GM23338 (cell line): Measurements from ENCODE around the gene EED. TPM values are rescaled to one million over a fixed set of nuclear protein-coding genes. Genes with fewer than 3 reads are reported as not detected.

Experiments used
- ATAC-seq: fragments of 200-7000 bp; cut with Tn5 transposase; 3 replicates; pipeline ENCODE4 v1.9.1; 2020
- DNase-seq: peaks from one replicate; pipeline ENCODE4 v3.0.0-alpha.2; 2015; ENCODE audit warnings: low spot score
- H2AFZ ChIP-seq: fragments of 200-600 bp; sonication (generic); 2 replicates; pipeline ENCODE4 v1.8.0; 2016; ENCODE audit warnings: antibody characterized with exemption, mild to moderate bottlenecking, moderate library complexity
- H3F3A ChIP-seq: fragments of 200-600 bp; sonication (generic); replicated peaks from 2 replicates; pipeline ENCODE4 v1.8.0; 2017; ENCODE audit warnings: antibody characterized with exemption, mixed run types, low read depth
- H3K27ac ChIP-seq: fragments of 200-600 bp; sonication (generic); 2 replicates; pipeline ENCODE4 v1.6.1; 2016; ENCODE audit warnings: low read depth
- H3K27me3 ChIP-seq: fragments of 200-600 bp; sonication (generic); 2 replicates; pipeline ENCODE4 v1.8.0; 2016; ENCODE audit warnings: mild to moderate bottlenecking, mixed run types, moderate library complexity; ENCODE audit not compliant: insufficient read depth
- H3K36me3 ChIP-seq: fragments of 200-600 bp; sonication (generic); 2 replicates; pipeline ENCODE4 v1.8.0; 2016; ENCODE audit warnings: mild to moderate bottlenecking; ENCODE audit not compliant: insufficient read depth
- H3K4me1 ChIP-seq: fragments of 200-600 bp; sonication (generic); 2 replicates; pipeline ENCODE4 v1.8.0; 2016; ENCODE audit warnings: mild to moderate bottlenecking, moderate library complexity; ENCODE audit not compliant: insufficient read depth
- H3K4me2 ChIP-seq: fragments of 200-600 bp; sonication (generic); 2 replicates; pipeline ENCODE4 v1.7.1; 2017; ENCODE audit warnings: mixed run types
- H3K4me3 ChIP-seq: fragments of 200-600 bp; sonication (generic); 2 replicates; pipeline ENCODE4 v1.6.1; 2016; ENCODE audit warnings: mixed run types
- H3K79me2 ChIP-seq: fragments of 200-600 bp; sonication (generic); replicated peaks from 2 replicates; pipeline ENCODE4 v1.8.0; 2017; ENCODE audit warnings: mild to moderate bottlenecking; ENCODE audit not compliant: insufficient read depth
- H3K9me2 ChIP-seq: fragments of 200-600 bp; sonication (generic); 2 replicates; pipeline ENCODE4 v1.8.0; 2017; ENCODE audit not compliant: insufficient read depth
- H4K20me1 ChIP-seq: fragments of 200-600 bp; sonication (generic); replicated peaks from 2 replicates; pipeline ENCODE4 v1.8.0; 2017; ENCODE audit warnings: mild to moderate bottlenecking; ENCODE audit not compliant: insufficient read depth
- H3K27ac Mint-ChIP-seq: 2 replicates; pipeline ENCODE4 v1.8.0; 2020; ENCODE audit warnings: inconsistent platforms, mild to moderate bottlenecking, moderate library complexity, mixed read lengths
- H3K27me3 Mint-ChIP-seq: 3 replicates; pipeline ENCODE4 v1.8.0; 2022; ENCODE audit warnings: low read depth, mild to moderate bottlenecking, moderate library complexity, mixed read lengths, inconsistent platforms; ENCODE audit not compliant: insufficient read depth, poor library complexity
- H3K36me3 Mint-ChIP-seq: 3 replicates; pipeline ENCODE4 v1.8.0; 2021; ENCODE audit warnings: low read depth, mild to moderate bottlenecking, inconsistent platforms, moderate library complexity, mixed read lengths
- H3K4me1 Mint-ChIP-seq: 3 replicates; pipeline ENCODE4 v1.8.0; 2020; ENCODE audit warnings: mild to moderate bottlenecking, inconsistent platforms, mixed read lengths
- H3K4me3 Mint-ChIP-seq: 3 replicates; pipeline ENCODE4 v1.8.0; 2021; ENCODE audit warnings: moderate library complexity, mild to moderate bottlenecking, inconsistent platforms, mixed read lengths
- H3K9me3 Mint-ChIP-seq: 3 replicates; pipeline ENCODE4 v1.8.0; 2020; ENCODE audit warnings: moderate library complexity, mild to moderate bottlenecking, inconsistent platforms, mixed read lengths
- ETS1 ChIP-seq: IDR thresholded peaks from 2 replicates; pipeline ENCODE4 v1.6.1; 2016; ENCODE audit warnings: antibody characterized with exemption
- EZH2 ChIP-seq: fragments of 200-600 bp; sonication (generic); IDR thresholded peaks from one replicate; pipeline ENCODE4 v1.8.0; 2017; ENCODE audit warnings: antibody characterized with exemption, mild to moderate bottlenecking, low read depth; ENCODE audit not compliant: unreplicated experiment
- JUNB ChIP-seq: IDR thresholded peaks from one replicate; pipeline ENCODE4 v1.6.1; 2016; ENCODE audit warnings: antibody characterized with exemption; ENCODE audit not compliant: unreplicated experiment
- POLR2AphosphoS5 ChIP-seq: IDR thresholded peaks from 2 replicates; pipeline ENCODE4 v1.6.1; 2016; ENCODE audit warnings: antibody characterized with exemption, low read depth
- REST ChIP-seq: IDR thresholded peaks from one replicate; pipeline ENCODE4 v1.6.1; 2018; ENCODE audit warnings: antibody characterized with exemption; ENCODE audit not compliant: unreplicated experiment
- STAT1 ChIP-seq: IDR thresholded peaks from one replicate; pipeline ENCODE4 v1.6.1; 2016; ENCODE audit warnings: antibody characterized with exemption; ENCODE audit not compliant: unreplicated experiment
- ZNF114 ChIP-seq: fragments of 250-450 bp; sonication (Bioruptor Pico); IDR thresholded peaks from 2 replicates; pipeline ENCODE4 v1.5.0; 2020; ENCODE audit warnings: mild to moderate bottlenecking, moderate library complexity
- ZNF462 ChIP-seq: fragments of 250-450 bp; sonication (Bioruptor Pico); IDR thresholded peaks from 2 replicates; pipeline ENCODE4 v1.5.0; 2020; ENCODE audit warnings: mild to moderate bottlenecking, moderate library complexity
- polyA plus RNA-seq: library from polyadenylated mRNA; unstranded; fragments of >200 nt; fragmentation: Nextera tagmentation; extraction: Ambion mirVana; gene quantifications from 2 replicates; pipeline ENCODE4 v1.2.1, GENCODE V29; 2016
- total RNA-seq: library from RNA; depleted of rRNA; stranded (reverse); fragments of >200 nt; shearing (Covaris generic); gene quantifications from 2 replicates; pipeline ENCODE4 v1.2.3, GENCODE V29; 2014
- TF ChIP-seq, protein P1 (sequence below), 2 experiments: fragments of 200-600 bp in 1 of 2; sonication (generic) in 1 of 2; conservative IDR thresholded peaks; 2 replicates each; pipeline versions ENCODE4 v1.5.1 to v1.6.1; 2016 to 2017; ENCODE audit warnings: antibody characterized with exemption in 2 of 2, low read depth in 2 of 2, mild to moderate bottlenecking in 2 of 2, moderate library complexity in 1 of 2

EED gene
- total and polyA plus RNA-seq, 2 experiments from 2014 or later = 26.7 to 29.7 TPM

DNA sequence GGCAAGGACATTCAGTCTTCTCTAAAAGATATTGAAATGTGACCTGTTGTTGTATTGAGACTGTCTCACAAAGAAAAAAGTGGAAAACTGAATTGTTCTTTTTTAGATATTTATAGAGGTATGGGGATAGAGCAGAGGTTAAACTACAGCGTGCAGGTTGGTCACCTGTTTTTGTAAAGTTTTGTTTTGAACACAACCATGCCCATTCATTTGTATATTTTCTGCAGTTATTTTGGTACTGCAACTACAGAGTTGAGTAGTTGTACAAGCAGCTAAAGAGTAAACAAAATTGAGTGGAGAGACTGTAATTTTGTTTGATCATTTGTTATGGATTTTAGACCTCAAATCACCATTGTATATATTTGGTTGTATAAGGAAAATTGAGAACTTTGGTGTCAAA, 11.3 kb downstream of the EED start:
- peaks cover 2% of the 10 kb centered on the region for H3K27me3 Mint-ChIP-seq
- no peak overlapping the region for H3K27ac ChIP-seq
- H3K4me1 ChIP-seq = no peaks in the 10 kb centered on the region
- no peak for DNase-seq
- H3K9me2 ChIP-seq = no peaks in the 10 kb centered on the region
- no peaks in the 10 kb centered on the region for H3K36me3 ChIP-seq
- H3F3A ChIP-seq = no peaks in the 10 kb centered on the region
- TF ChIP-seq JUNB = no peak
- TF ChIP-seq ZNF114 (CRISPR knock-in tag) = no peak
- no peak for TF ChIP-seq POLR2AphosphoS5
- TF ChIP-seq ETS1 = no peak
- no peak for TF ChIP-seq REST
- TF ChIP-seq STAT1 = no peak
- no peak for TF ChIP-seq EZH2
- TF ChIP-seq, protein P1, sequence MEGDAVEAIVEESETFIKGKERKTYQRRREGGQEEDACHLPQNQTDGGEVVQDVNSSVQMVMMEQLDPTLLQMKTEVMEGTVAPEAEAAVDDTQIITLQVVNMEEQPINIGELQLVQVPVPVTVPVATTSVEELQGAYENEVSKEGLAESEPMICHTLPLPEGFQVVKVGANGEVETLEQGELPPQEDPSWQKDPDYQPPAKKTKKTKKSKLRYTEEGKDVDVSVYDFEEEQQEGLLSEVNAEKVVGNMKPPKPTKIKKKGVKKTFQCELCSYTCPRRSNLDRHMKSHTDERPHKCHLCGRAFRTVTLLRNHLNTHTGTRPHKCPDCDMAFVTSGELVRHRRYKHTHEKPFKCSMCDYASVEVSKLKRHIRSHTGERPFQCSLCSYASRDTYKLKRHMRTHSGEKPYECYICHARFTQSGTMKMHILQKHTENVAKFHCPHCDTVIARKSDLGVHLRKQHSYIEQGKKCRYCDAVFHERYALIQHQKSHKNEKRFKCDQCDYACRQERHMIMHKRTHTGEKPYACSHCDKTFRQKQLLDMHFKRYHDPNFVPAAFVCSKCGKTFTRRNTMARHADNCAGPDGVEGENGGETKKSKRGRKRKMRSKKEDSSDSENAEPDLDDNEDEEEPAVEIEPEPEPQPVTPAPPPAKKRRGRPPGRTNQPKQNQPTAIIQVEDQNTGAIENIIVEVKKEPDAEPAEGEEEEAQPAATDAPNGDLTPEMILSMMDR (conservative IDR thresholded peaks at IDR 0.05; ENCODE audit: low read depth in 2 of 2) = no peak
- no peaks in the 10 kb centered on the region for H3K27me3 ChIP-seq
- no peak for ATAC-seq
- H3K9me3 Mint-ChIP-seq = no peaks in the 10 kb centered on the region
- H3K4me3 Mint-ChIP-seq = no peak overlapping the region
- peaks cover 23% of the 10 kb centered on the region; the same call in 2 of the 3 replicates for H3K36me3 Mint-ChIP-seq
- no peak overlapping the region; the same call in 1 of the 2 replicates for H3K27ac Mint-ChIP-seq
- no peak overlapping the region for H3K4me2 ChIP-seq
- no peaks in the 10 kb centered on the region for H3K4me1 Mint-ChIP-seq
- no peak overlapping the region for H3K4me3 ChIP-seq
- H4K20me1 ChIP-seq = no peaks in the 10 kb centered on the region
- H2AFZ ChIP-seq = no peak overlapping the region
- H3K79me2 ChIP-seq = peaks cover 50% of the 10 kb centered on the region

GRCh38 chr11:86256608-86257007, 12.1 kb downstream of the EED start:
- H3K4me3 ChIP-seq = no peak overlapping the region
- H3K4me2 ChIP-seq = no peak overlapping the region
- Mint-ChIP-seq H3K27me3 (peaks cover 2% of the 10 kb centered on the region), H3K9me3 (no peaks in the 10 kb centered on the region), H3K4me1 (no peaks in the 10 kb centered on the region), H3K4me3 (no peak overlapping the region), H3K36me3 (peaks cover 26% of the 10 kb centered on the region; the same call in 2 of the 3 replicates), H3K27ac (no peak overlapping the region)
- no peaks in the 10 kb centered on the region for H3K4me1 ChIP-seq
- H3K9me2 ChIP-seq = no peaks in the 10 kb centered on the region
- H3F3A ChIP-seq = no peaks in the 10 kb centered on the region
- H3K36me3 ChIP-seq = no peaks in the 10 kb centered on the region
- H4K20me1 ChIP-seq = no peaks in the 10 kb centered on the region
- H2AFZ ChIP-seq = no peak overlapping the region
- no peaks in the 10 kb centered on the region for H3K27me3 ChIP-seq
- H3K27ac ChIP-seq = no peak overlapping the region
- H3K79me2 ChIP-seq = peaks cover 42% of the 10 kb centered on the region
- no peak for DNase-seq
- no peak for ATAC-seq
- no peak for TF ChIP-seq ZNF462
- no peak for TF ChIP-seq POLR2AphosphoS5
- TF ChIP-seq ZNF114 (CRISPR knock-in tag) = no peak
